HUES6 (cell line): ENCODE data around the gene FBXO10.
"Not testable (repeated sequence)": the region's sequence is repeated elsewhere in the genome, so short reads cannot be mapped to it uniquely, and the experiment has no call there.

Experiments used
- H3K27ac ChIP-seq: 2 replicates; pipeline ENCODE4 v1.7.0; 2013; ENCODE audit warnings: low read depth, mild to moderate bottlenecking, low read length, inconsistent platforms
- H3K27me3 ChIP-seq: 2 replicates; pipeline ENCODE4 v1.6.1; 2013; ENCODE audit warnings: low read length; ENCODE audit not compliant: control insufficient read depth, insufficient read depth
- H3K36me3 ChIP-seq: 2 replicates; pipeline ENCODE4 v1.6.1; 2013; ENCODE audit warnings: low read length; ENCODE audit not compliant: control insufficient read depth, insufficient read depth
- H3K4me1 ChIP-seq: 2 replicates; pipeline ENCODE4 v1.6.1; 2013; ENCODE audit warnings: low read length; ENCODE audit not compliant: control insufficient read depth, insufficient read depth
- H3K4me3 ChIP-seq: 2 replicates; pipeline ENCODE4 v1.5.1; 2013; ENCODE audit warnings: low read depth, low read length
- H3K9ac ChIP-seq: one replicate; pipeline ENCODE4 v1.6.1; 2013; ENCODE audit warnings: mild to moderate bottlenecking, low read length
- H3K9me3 ChIP-seq: 2 replicates; pipeline ENCODE4 v1.6.1; 2013; ENCODE audit warnings: low read depth, low read length; ENCODE audit not compliant: control insufficient read depth, insufficient read depth

FBXO10 gene

DNA sequence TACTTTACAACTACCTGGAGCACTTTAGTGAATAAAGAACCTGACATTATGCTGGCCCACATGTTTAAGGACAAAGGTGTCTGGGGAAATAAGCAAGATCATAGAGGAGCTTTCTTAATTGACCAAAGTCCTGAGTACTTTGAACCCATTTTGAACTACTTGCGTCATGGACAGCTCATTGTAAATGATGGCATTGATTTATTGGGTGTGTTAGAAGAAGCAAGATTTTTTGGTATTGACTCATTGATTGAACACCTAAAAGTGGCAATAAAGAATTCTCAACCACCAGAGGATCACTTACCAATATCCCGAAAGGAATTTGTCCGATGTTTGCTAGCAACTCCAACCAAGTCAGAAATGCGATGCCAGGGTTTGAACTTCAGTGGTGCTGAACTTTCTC, 98.7 kb downstream of the FBXO10 start:
- H3K27ac ChIP-seq, H3K36me3 ChIP-seq, H3K27me3 ChIP-seq, H3K4me3 ChIP-seq, H3K9ac ChIP-seq, H3K4me1 ChIP-seq: not testable (repeated sequence)
- H3K9me3 ChIP-seq: peaks cover 24% of the 10 kb centered on the region

DNA sequence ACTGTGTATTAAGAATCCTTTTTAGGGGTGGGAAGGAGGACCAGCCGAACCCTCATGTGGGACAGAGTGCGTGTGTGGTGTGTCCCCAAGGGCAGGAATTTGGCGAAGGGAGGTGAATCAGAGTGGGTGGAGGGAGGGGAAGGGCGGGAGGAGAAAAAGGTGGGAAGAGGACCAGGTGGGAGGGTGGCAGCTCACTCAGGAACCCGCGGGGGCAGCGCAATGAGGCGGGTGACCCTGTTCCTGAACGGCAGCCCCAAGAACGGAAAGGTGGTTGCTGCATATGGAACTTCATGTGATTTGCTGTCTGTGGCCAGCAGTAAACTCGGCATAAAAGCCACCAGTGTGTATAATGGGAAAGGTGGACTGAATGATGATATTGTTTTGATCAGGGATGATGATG, 99.2 kb downstream of the FBXO10 start:
- Histone ChIP-seq H3K4me1 (peaks cover 8% of the 10 kb centered on the region), H3K9me3 (peaks cover 24% of the 10 kb centered on the region), H3K27me3 (no peaks in the 10 kb centered on the region), H3K4me3 (no peak overlapping the region), H3K9ac (no peak overlapping the region), H3K27ac (no peak overlapping the region), H3K36me3 (no peaks in the 10 kb centered on the region)

DNA sequence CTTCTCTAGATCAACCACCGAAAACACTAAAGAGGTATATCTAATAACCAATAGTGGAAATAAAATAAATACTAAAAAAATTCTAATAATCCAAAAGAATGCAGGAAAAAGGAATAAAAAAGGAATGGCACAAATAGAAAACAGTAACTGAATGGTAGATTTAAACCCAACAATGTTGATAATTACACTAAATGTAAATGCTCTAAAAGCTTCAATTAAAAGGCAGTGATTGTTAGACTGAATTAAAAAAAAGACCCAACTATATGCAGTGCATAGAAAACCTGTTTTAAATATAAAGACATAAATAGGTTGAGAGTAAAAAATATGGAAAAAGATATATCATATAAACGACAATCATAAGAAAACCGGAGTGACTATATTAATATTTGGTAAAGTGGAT, 101.7 kb downstream of the FBXO10 start:
- Histone ChIP-seq H3K36me3 (no peaks in the 10 kb centered on the region), H3K4me1 (peaks cover 14% of the 10 kb centered on the region), H3K27me3 (no peaks in the 10 kb centered on the region), H3K27ac (no peak overlapping the region), H3K9ac (no peak overlapping the region), H3K4me3 (no peak overlapping the region), H3K9me3 (peaks cover 24% of the 10 kb centered on the region)

DNA sequence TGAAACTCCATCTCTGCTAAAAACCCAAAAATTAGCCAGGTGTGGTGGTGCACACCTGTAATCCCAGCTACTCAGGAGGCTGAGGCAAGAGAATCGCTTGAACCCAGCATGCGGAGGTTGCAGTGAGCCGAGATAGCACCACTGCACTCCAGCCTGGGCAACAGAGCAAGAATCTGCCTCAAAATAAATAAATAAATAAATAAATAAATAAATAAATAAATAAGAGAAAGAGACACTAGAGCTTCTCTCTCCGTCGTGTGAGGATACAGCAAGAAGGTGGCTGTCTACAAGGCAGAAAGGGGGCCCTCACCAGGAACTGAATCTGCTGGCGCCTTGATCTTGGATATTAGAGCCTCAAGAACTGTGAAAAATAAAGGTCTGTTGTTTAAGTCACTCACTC, 102.2 kb downstream of the FBXO10 start:
- not testable (repeated sequence) for H3K27ac ChIP-seq, H3K36me3 ChIP-seq
- H3K4me1 ChIP-seq: peaks cover 14% of the 10 kb centered on the region

DNA sequence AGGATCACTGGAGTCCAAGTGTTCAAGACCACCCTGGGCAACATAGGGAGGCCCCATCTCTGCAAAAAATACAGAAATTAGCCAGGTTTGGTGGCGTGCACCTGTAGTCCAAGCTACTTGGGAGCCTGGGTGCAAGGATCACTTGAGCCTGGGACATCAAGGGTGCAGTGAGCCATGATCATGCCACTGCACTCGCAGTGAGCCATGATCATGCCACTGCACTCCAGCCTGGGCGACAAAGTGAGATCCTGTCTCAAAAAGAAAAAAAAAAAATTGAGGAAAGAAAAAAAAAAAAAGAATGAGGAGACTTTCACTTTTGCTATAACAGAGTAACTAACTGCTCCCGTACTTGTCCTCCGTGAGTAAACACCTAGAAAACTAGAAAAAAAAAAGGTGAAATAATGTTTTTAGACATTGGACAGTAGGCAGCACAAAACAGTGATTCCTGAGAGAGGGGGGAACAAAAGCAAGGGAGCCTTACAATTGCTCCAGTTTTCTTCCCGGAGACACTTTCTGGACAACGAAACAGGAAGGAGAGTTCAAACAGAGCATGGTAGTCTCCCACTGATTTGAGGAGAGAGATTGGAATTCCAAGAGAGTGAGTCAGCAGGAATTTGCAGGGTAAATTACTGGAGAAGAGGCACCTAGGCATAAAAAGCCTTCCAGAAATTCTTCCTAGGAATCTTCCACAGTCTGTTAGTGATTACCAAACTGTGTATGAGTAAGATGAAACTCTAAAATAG, 104.1 kb downstream of the FBXO10 start:
- peak overlapping the region; percentile 73 for H3K9ac ChIP-seq
- no peaks in the 10 kb centered on the region for H3K27me3 ChIP-seq
- H3K4me3 ChIP-seq: peak overlapping the region; percentile 42; the same call in 1 of the 2 replicates
- H3K27ac ChIP-seq: peak overlapping the region; percentile 96
- no peaks in the 10 kb centered on the region for H3K36me3 ChIP-seq
- peaks cover 14% of the 10 kb centered on the region for H3K4me1 ChIP-seq
- H3K9me3 ChIP-seq: peaks cover 24% of the 10 kb centered on the region

More for the DNA sequence above, 102.2 kb downstream of the FBXO10 start:
- H3K9ac ChIP-seq, H3K4me3 ChIP-seq, H3K27me3 ChIP-seq: not testable (repeated sequence)
- H3K9me3 ChIP-seq: peaks cover 24% of the 10 kb centered on the region

DNA sequence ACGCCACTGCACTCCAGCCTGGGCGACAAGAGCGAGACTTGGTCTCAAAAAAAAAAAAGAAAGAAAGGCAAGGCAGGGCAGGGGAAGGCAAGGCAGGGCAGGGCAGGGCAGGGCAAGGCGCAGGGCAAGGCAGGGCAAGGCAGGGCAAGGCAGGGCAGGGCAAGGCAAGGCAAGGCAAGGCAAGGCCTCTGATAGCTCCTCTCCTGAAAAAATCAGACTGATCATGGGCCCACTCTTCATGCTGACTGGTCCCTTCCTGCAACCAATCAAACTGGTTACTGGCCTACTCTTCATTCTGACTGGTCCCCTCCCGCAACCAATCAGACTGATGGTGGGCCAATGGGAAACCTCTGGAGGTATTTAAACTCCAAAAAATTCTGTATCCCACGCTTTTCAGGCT, 107.6 kb downstream of the FBXO10 start:
- peaks cover 18% of the 10 kb centered on the region for H3K4me1 ChIP-seq
- H3K27ac ChIP-seq: no peak overlapping the region
- H3K36me3 ChIP-seq: no peaks in the 10 kb centered on the region
- no peak overlapping the region for H3K9ac ChIP-seq
- H3K27me3 ChIP-seq: no peaks in the 10 kb centered on the region
- peaks cover 3% of the 10 kb centered on the region for H3K9me3 ChIP-seq
- H3K4me3 ChIP-seq: no peak overlapping the region

DNA sequence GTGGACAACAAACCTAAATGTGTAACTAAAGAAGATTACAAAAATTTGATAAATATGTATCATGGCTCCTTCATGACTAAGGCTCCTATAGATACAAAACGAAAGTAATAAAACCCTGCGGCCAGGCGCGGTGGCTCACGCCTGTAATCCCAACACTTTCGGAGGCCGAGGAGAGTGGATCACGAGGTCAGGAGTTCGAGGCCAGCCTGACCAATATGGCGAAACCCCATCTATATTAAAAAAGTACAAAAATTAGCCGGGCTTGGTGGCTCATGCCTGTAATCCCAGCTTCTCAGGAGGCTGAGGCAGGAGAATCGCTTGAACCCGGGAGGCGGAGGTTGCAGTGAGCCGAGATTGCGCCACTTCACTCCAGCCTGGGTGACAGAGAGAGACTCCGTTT, 108.7 kb downstream of the FBXO10 start:
- not testable (repeated sequence) for H3K9ac ChIP-seq, H3K27ac ChIP-seq, H3K9me3 ChIP-seq, H3K27me3 ChIP-seq, H3K36me3 ChIP-seq
- peak overlapping the region; percentile 77; the same call in 1 of the 2 replicates for H3K4me3 ChIP-seq
- H3K4me1 ChIP-seq: peaks cover 22% of the 10 kb centered on the region

DNA sequence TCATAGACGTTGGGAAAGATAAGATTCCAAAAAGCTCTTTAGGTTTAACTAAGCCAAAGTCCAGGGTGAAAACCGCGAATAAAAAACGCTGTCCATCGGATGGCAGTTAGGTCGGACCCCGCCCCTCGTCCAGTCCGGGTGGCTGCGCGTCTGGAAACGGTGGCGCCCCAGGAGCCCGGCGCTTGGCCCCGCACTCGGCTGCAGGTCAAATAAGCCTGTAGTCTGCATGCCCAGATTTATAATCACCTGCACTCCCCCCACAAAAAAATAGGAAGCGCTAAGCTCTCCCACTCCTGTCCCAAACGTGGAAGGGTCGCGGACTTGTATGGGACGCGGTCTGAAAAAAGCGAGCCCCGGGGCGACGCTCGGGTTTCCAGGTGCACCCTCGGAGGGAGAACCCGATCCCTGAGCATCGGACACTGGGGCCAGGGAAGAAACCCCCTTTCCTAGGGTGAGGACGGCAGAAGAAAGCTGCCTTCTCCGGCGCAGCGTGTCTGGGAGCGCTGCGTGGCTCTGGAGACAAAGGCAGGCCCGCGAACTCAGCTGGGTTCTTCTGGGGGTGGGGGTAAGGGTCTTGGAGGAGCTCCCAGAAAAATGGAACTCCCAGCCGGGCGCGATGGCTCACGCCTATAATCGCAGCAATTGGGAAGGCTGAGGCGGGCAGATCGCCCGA, 110.0 kb downstream of the FBXO10 start:
- Histone ChIP-seq H3K4me1 (peaks cover 12% of the 10 kb centered on the region), H3K36me3 (no peaks in the 10 kb centered on the region), H3K27ac (peak overlapping the region; percentile 92), H3K4me3 (peak overlapping the region; percentile 77), H3K27me3 (no peaks in the 10 kb centered on the region), H3K9me3 (no peaks in the 10 kb centered on the region), H3K9ac (peak overlapping the region; percentile 93)

DNA sequence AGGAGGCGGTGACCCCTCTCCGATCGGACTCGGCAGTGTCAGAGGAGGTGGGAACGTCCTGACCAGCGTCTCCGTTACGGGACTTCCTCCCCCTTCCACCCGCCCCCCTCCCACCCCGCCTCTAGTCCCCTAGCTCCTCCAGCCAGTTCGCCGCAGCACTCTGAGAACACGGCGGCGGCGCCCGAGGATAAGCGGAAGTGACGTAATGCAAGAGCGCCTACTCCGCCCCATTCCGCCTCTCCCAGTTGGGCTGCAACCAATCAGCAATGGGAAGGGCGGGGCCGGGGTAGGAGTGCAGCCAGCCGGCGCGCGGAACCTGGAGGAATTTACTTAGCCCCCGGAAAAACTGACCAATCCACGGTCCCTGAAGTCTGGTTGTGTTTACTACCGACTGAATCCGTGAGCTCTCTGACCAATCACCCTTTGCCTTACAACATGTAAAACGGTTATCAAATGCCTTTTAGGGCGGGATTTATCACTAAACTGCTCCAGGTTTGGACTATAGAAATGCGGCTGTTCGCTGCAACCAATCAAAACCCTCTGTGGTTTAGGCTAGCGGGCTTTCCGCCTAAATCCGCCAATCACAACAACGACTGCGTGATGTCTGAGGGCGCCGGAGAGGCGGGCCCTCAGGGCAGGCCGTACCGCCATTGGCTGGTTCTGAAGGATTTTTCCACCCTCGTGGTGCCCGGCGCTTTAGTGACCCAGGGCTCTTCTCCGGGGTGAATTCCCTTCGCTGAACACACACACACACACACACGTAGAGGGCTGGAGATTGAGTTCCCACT, 110.7 kb downstream of the FBXO10 start, which contains the start of gene ZBTB5:
ZBTB5 (minus strand) TSS at position 202 of the 788 bp plus-strand sequence. CDS start 22,899 bp downstream, outside the sequence.
- peaks cover 8% of the 10 kb centered on the region for H3K4me1 ChIP-seq
- no peaks in the 10 kb centered on the region for H3K9me3 ChIP-seq
- no peaks in the 10 kb centered on the region for H3K27me3 ChIP-seq
- H3K4me3 ChIP-seq: peak within 1 kb of the TSS; percentile 77
- H3K36me3 ChIP-seq: no peaks in the 10 kb centered on the region
- peak within 1 kb of the TSS; percentile 94 for H3K9ac ChIP-seq
- peak within 1 kb of the TSS; percentile 92 for H3K27ac ChIP-seq

DNA sequence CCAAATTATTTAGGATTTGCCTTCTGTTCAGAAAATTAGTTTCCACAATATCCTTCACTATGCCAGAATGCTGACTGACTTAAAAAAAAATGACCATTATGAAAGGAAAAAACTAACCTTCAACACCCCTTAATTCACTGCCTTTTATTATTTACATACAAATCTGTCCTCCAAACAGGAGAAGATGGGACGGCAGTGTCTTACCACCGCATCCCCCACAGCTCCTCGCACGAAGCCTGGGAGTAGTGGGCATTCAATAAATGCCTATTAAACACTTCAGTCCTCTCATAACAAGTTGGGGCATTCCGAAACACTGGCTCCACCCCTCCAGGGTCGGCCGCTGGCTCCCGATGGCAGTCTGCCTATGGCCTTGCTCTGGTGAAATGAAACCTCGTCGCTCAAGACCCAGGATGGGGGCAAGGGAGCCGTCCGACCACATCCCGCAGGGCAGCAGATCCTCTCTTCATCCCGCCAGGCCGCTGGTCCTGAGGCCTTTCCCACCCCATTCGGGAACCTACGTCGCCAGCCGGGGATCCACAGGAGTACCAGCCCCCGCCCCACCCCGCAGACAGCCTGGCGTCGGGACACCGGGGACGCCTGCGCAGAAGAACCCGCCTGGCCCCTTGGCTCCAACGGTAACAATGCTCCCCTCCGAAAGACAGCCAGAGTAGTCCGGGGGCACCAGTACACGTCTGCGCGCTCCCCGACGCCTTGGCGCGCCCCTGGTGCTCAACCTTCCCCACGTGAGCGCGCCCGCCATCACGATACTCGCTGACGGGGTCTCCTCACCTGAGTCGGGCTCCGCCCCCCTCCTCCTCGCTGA, 111.5 kb downstream of the FBXO10 start:
- Histone ChIP-seq H3K9ac (peak overlapping the region; percentile 94), H3K27ac (peak overlapping the region; percentile 79), H3K36me3 (no peaks in the 10 kb centered on the region), H3K9me3 (no peaks in the 10 kb centered on the region), H3K27me3 (no peaks in the 10 kb centered on the region), H3K4me1 (peaks cover 8% of the 10 kb centered on the region), H3K4me3 (peak overlapping the region; percentile 77)
